Right ventricle myocardium inferior (tissue), 1 donor: ENCODE measurements around the gene SUN5. TPM values are rescaled to one million over a fixed set of nuclear protein-coding genes. Genes with fewer than 3 reads are reported as not detected.

ENCODE experiments used
- ATAC-seq: fragments of 200-7000 bp; cut with Tn5 transposase; one replicate; pipeline ENCODE4 v1.9.1; 2020; ENCODE audit warnings: mild to moderate bottlenecking, moderate library complexity
- DNase-seq: peaks from one replicate; pipeline ENCODE4 v3.0.0; 2021; ENCODE audit errors: missing footprints
- intact Hi-C: fragments of 100-400 bp; cut with DNase I; formaldehyde crosslinking; loops from one replicate; pipeline ENCODE4 v1.11.0; 2022
- total RNA-seq: library from RNA; stranded (reverse); fragmentation: NEBNext Ultra II Directional; extraction: Animal tissue kit (Norgen Biotek cat#: 25700); gene quantifications from one replicate; pipeline ENCODE4 v1.2.1, GENCODE V29; 2021
- donor health status: DM: no; HTN: yes; CAD: no; lungs with severe emphysema.

SUN5 gene
- total RNA-seq, 1 donor from 2014 or later: not detected

DNA sequence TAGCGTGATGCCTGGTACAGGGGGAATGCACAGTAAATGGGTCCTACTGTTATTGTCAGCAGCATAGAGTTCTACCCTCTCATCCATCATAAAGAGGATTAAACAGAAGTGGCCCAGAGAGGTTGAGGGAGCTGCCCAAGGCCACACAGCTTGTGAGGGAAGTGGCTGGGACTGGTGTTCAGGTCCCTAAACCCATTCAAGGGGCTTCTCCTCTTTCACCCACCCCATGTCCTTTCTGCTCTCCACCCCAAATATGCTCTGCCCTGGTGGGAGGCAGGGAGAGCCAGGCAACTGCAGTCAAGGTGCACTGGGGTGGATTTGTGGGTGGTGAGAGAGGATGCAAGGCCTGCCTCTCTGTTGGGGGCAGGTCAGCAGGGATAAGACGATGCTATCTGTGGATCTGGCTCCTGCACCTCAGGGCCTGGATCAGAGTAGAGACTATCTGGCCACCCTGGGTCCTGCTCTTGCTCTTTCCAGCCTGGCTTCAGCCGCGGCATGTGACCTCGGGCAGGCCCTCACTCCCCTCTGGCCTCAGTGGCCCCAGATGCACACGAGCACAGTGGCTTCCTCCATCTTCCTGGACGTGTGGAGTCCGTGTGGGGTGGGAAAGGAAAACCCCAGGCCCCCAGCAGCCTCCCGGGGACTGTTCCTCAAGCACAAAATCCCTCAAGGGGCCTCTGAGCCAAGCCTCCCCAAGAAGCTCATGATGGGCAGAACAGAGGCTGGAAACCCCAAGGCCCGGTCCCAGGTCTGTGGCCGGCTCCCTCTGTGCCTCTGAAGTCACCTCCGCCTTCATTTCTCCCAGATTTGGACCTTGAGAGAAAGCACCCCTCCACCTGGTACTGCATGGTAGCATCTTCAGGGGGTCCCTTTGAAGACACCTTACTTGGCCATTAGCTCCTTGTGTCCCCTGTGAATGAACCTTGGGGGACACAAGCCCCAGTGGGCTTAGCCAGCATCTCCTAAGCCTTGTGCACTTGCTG lies 23.8 kb upstream of the SUN5 start:
- DNase-seq: no peak
- ATAC-seq: no peak

GRCh38 chr20:33026779-33027759 lies 22.8 kb upstream of the SUN5 start:
- DNase-seq (no peak), ATAC-seq (no peak)
- intact Hi-C loops: no loop called here

More for the DNA sequence above, 23.8 kb upstream of the SUN5 start:
- intact Hi-C loops: no loop called here

DNA sequence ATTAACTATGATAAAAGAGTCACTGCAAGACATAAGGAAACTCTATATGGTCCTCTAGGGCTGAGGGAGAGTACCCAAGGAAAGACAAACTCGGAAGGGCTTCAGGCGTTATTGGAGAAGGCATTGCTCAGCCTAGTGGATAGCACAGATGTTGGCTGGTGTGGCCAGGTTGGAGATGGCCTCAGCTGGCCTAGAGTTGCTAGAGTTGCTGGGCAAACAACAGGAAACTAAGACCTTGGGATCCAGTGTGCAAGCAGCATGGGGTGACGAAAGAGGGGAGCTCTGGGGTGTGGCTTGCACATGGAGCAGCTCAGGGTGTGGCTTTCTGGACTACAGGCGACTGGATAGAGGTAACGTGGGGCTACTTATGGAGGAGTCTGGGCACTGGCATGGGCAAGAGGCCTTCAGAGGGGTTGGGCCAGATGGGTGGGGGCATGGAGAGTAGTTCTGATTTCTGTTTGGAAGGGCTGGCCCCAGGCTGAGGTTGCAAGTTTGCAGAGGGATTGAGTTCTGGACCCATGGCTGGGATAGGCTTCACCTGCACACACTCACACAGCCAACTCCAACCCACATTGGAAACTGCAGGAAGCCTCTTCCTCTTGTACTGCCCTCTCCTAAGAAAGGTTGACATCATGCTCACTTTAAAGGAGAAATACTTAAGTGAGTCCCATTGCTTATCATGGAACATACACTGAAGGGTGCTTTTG lies 22.0 kb upstream of the SUN5 start:
- intact Hi-C loops: no loop called here
- DNase-seq (no peak), ATAC-seq (no peak)

DNA sequence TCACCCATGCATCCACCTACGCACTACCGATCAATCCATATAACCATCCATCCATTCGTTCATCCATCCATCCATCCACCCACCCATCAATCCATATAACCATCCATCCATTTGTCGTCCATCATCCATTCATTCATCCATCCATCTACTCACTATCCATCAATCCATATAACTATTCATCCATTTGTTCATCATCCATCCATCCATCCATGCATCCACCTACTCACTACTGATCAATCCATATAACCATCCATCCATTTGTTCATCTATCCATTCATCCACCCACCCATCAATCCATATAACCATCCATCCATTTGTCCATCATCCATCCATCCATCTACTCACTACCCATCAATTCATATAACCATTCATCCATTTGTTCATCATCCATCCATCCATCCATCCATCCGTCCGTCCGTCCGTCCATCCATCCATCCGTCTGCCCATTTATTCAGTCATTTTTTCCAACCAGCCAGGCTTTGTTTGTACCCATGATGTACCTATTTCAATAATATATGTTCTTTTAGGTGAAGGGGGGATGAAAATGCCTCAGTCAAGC lies 21.2 kb upstream of the SUN5 start:
- DNase-seq (no peak), ATAC-seq (no peak)
- intact Hi-C loops: no loop called here

DNA sequence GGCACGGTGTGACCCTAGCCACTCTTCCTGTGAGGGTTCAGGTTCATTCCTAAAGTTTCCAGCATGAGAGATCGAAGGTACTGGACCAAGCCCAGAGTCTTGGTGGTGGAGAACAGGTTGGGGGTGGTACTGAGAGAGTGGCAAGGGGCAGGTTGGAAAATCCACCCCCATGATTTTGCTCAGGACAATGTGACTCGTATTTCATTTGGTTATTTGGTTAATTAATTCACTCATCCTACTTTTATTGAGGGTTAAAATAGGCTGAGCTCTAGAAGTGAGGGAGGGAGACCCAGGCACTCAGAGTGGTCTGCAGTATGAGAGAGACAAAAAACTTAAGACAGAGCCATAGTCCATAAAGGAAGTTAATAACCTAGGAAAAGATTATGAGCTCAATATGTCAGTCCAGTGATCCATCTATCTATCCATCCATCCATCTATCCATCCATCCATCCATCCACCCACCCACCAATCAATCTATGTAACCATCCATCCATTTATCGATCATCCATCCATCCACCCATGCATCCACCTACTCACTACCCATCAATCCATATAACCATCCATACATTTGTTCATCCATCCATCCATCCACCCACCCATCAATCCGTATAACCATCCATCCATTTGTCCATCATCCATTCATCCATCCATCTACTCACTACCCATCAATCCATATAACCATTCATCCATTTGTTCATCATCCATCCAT lies 20.5 kb upstream of the SUN5 start:
- intact Hi-C loops: no loop called here
- DNase-seq (no peak), ATAC-seq (no peak)

DNA sequence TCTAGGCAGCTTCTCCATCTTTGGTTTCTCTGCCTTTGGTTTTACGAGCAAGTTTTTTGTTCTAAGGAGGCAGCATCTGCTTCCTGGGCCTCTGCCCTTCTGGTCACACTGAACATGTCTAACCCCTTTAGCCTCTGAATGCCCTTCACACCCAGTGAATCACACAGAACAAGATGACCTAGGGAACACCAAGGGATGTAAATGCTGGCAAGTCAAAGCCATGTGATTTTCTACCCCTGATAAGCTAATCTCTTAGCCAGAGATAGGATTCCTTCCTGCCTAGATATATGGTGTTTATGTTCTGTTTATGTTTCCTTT lies 20.0 kb upstream of the SUN5 start:
- DNase-seq (no peak), ATAC-seq (no peak)
- intact Hi-C loops: no loop called here

DNA sequence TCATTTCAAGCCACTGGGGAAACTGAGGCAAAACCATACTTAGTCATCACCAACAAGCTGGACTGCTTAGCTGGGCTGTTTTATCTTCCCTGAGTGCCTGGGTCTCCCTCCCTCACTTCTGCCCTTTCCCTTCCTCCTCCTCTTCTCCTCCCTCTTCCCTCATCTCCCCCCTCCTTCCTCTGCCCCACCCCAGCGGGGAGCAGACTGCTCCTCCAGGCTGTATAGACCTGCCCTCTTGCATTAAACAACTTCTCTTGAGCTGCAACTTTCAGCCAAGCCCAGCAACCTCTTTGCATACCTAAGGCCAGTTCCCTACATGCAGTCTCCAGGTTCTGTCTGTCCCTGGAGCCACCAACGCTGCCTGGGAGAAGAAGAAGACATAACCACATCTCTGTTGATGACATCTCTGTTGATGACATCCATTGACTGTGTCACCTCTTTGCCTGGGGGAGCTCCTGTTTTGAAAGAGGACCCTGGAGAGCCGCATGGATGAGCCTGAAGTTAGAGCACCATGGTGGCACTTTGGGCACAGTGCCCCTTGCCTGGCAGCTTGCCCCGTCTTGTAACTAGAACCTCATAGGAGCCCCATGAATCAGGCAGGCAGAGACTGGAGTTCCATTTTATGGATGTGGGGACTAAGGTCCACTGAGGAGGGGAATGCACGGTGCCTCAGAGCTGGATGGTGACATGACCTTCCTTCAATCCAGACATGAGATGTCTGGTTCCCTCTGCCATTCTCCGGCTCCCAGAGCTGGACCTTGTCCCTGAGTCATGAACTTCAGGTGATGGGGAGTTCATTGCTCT lies 19.4 kb upstream of the SUN5 start:
- intact Hi-C loops: no loop called here
- no peak for ATAC-seq
- DNase-seq: no peak

DNA sequence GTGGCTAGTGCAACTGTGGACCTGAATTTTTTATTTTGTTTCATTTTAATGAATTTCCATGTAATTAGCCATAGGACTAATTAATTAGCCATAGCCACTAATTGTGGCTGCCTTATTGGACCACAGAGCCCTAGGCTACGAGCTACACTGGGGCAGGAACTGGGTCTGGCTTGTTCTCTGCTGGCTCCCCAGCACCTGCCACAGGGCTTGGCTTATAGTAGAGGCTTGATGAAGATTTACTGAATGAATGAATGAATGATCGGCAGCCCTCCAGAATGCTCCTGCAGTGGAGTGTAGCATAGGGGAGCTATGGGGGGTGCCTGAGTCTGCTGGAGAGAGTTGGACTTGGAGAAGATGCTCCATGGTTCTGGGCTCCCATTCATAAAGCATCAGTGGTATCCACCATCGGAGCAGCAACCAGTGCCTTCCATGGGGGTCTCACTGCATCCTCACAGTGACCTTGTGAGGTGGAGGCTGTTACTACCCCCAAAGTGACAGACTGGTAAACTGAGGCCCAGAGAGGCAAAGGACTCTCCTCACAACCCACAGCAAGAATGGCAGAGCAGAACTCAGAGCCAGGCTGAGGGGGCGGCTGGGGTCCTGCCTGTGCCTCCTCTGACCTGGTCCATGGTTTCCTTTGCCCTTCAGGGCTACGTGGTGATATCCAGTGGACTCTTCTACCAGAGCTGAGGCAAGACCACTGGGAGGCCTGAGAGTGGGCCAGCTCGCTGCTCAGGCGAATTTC lies 18.6 kb upstream of the SUN5 start:
- no peak for ATAC-seq
- intact Hi-C loops: no loop called here
- no peak for DNase-seq

GRCh38 chr20:33022289-33022688 lies 18.1 kb upstream of the SUN5 start:
- no peak for ATAC-seq
- intact Hi-C loops: no loop called here
- no peak for DNase-seq

GRCh38 chr20:33021879-33022278 lies 17.6 kb upstream of the SUN5 start:
- intact Hi-C loops: no loop called here
- ATAC-seq: no peak
- DNase-seq: no peak

GRCh38 chr20:33020278-33021161 lies 16.3 kb upstream of the SUN5 start:
- DNase-seq (no peak), ATAC-seq (no peak)
- intact Hi-C loops: no loop called here

DNA sequence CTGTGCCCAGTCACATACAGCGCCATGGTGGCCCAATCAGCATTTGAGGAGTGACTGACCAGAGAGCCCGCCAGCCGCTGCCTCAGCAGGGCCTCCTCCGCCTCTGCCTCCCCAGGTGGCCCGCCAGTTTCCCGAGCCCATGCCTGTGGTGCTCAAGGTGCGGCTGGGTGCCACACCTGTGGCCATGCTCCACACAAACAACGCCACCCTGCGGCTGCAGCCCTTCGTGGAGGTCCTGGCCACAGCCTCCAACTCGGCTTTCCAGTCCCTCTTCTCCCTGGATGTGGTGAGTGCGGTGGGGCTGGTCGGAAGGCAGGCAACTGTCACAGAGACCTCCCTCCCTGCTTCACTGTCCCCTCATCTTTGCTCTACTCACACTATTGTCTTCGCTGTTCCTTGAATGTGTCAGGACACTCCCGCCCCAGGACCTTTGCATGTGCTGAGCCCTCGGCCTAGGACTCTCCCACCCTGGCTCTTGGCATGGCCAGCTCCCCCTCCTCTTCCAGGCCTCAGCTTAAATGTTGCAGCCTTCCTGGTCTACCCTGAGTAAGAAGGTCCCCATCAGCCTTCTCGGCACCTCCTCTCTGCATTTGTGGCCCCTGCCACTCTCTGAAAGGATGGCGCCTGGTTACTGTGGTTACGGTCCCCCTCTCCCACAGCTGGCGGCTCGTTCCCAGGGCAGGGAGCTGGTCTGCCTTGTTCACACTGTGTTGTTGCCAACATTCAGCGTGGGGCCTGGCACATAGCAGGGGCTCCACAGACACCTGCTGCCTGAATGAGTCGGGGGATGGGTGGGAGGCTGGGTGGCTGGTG lies 15.4 kb upstream of the SUN5 start:
- DNase-seq: no peak
- intact Hi-C loops: no loop called here
- ATAC-seq: no peak

- intact Hi-C loops: no loop called here
- DNase-seq (no peak), ATAC-seq (no peak)
Measured at GRCh38 chr20:33018169-33018931, 14.1 kb upstream of the SUN5 start.

DNA sequence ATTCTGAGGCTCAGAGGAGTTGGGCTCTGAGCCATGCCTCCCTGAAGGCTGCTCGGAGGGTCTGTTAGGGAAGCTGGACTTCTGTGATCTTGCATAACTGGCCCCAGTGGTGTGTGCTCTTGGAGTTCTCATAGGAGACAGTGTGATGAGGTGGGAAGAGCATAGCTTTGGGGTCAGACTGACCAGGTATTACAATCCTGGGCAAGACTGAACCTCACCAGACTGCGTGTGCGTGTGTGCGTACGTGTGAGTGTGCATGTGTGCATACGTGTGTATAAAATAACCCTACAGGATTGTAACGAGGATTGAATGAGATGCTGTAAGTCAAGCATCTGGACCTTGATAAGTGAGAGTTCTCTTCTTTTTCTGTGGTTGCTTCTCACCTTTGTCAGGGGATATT lies 13.3 kb upstream of the SUN5 start:
- no peak for ATAC-seq

More for the DNA sequence above, 13.3 kb upstream of the SUN5 start:
- intact Hi-C loops: no loop called here
- DNase-seq: no peak
